HCT116 (cell line): ENCODE results near the gene SMARCB1. TPM values are rescaled to one million over a fixed set of nuclear protein-coding genes. Genes with fewer than 3 reads are reported as not detected.

Experiments
- ATAC-seq: fragments of 200-7000 bp; cut with Tn5 transposase; 2 replicates; pipeline ENCODE4 v1.9.1; 2020; ENCODE audit warnings: mild to moderate bottlenecking, moderate library complexity
- BruUV-seq: library from RNA; stranded (reverse); fragments of 400-500 nt; replicated peaks from 2 replicates; lab custom pipeline; 2021; lab: Mats Ljungman, UMichigan
- CTCF ChIA-PET: fragments of 300-600 bp; sonication (Branson Sonifier 250); formaldehyde crosslinking; loops from one replicate; lab custom pipeline; 2021; ENCODE audit warnings: antibody characterized with exemption; lab: Charles Lee
- POLR2A ChIA-PET: fragments of 300-600, 350-600 bp; sonication (Branson Sonifier 250); formaldehyde crosslinking; loops from one replicate; lab custom pipeline; 2021; ENCODE audit warnings: antibody characterized with exemption; lab: Charles Lee
- RAD21 ChIA-PET, 2 experiments: fragments of 300-600 bp; sonication (Branson Sonifier 250); formaldehyde crosslinking; loops; one replicate each; lab custom pipeline; 2023; ENCODE audit warnings: low total read pairs in 2 of 2; ENCODE audit not compliant: uncharacterized antibody in 2 of 2, unreplicated experiment in 2 of 2, low non-redundant PET in 1 of 2; lab: Charles Lee
- DNase-seq: peaks from one replicate; pipeline ENCODE4 v3.0.0-alpha.2; 2010; ENCODE audit warnings: low read depth, low spot score
- H2AFZ ChIP-seq: fragments of 200-600 bp; shearing (Covaris generic), sonication (generic); 2 replicates; pipeline ENCODE4 v1.6.1; 2017; ENCODE audit warnings: low read depth, mixed run types, mixed read lengths, antibody characterized with exemption, low read length; ENCODE audit not compliant: poor library complexity, severe bottlenecking
- H3K27ac ChIP-seq: 2 replicates; pipeline ENCODE4 v1.5.1; 2012; ENCODE audit warnings: low read depth, low read length
- H3K27me3 ChIP-seq: fragments of 200-600 bp; sonication (generic); 2 replicates; pipeline ENCODE4 v1.6.1; 2016; ENCODE audit warnings: mixed run types, low read length, mixed read lengths; ENCODE audit not compliant: insufficient read depth
- H3K36me3 ChIP-seq, 2 experiments: fragments of 200-500 bp in 1 of 2; fragments of 200-600 bp in 1 of 2; sonication (Bioruptor generic) in 1 of 2; sonication (generic) in 1 of 2; 2 replicates each; pipeline versions ENCODE4 v1.5.1 to v1.6.1; 2014 to 2016; ENCODE audit warnings: low read length in 2 of 2, inconsistent platforms in 1 of 2, mixed read lengths in 1 of 2, mixed run types in 1 of 2; ENCODE audit not compliant: insufficient read depth in 2 of 2, control insufficient read depth in 1 of 2
- H3K4me1 ChIP-seq, 2 experiments: fragments of 200-600 bp in 1 of 2; sonication (generic) in 1 of 2; 2 replicates each; pipeline versions ENCODE4 v1.5.1 to v1.6.1; 2012 to 2017; ENCODE audit warnings: low read length in 2 of 2, inconsistent platforms in 1 of 2, mild to moderate bottlenecking in 1 of 2, mixed read lengths in 1 of 2, mixed run types in 1 of 2, moderate library complexity in 1 of 2; ENCODE audit not compliant: insufficient read depth in 2 of 2, control insufficient read depth in 1 of 2
- H3K4me2 ChIP-seq: fragments of 200-600 bp; sonication (generic); 2 replicates; pipeline ENCODE4 v1.6.1; 2017; ENCODE audit warnings: mixed run types, low read length, mixed read lengths
- H3K4me3 ChIP-seq, 2 experiments: fragments of 200-600 bp in 1 of 2; sonication (generic) in 1 of 2; replicated peaks in 1 of 2; 2 replicates each; pipeline ENCODE4 v1.5.1; 2011 to 2016; ENCODE audit warnings: low read length in 2 of 2, control low read depth in 1 of 2, low read depth in 1 of 2, mild to moderate bottlenecking in 1 of 2, mixed read lengths in 1 of 2, mixed run types in 1 of 2
- H3K79me2 ChIP-seq: fragments of 200-600 bp; sonication (generic); 2 replicates; pipeline ENCODE4 v1.6.1; 2017; ENCODE audit warnings: mild to moderate bottlenecking, mixed run types, low read length, moderate library complexity, mixed read lengths; ENCODE audit not compliant: insufficient read depth
- H3K9ac ChIP-seq: fragments of 200-600 bp; sonication (generic); 2 replicates; pipeline ENCODE4 v1.6.1; 2016; ENCODE audit warnings: low read length, mixed read lengths
- H3K9me2 ChIP-seq: fragments of 200-600 bp; sonication (generic), shearing (Covaris generic); 2 replicates; pipeline ENCODE4 v1.6.1; 2017; ENCODE audit warnings: mixed run types, mild to moderate bottlenecking, moderate library complexity; ENCODE audit not compliant: insufficient read depth
- H3K9me3 ChIP-seq, 2 experiments: fragments of 200-500 bp in 1 of 2; fragments of 200-600 bp in 1 of 2; sonication (Bioruptor generic) in 1 of 2; sonication (generic) in 1 of 2; 2 replicates each; pipeline ENCODE4 v1.6.1; 2014 to 2017; ENCODE audit warnings: low read length in 2 of 2, mixed read lengths in 2 of 2, inconsistent platforms in 1 of 2, low read depth in 1 of 2, mild to moderate bottlenecking in 1 of 2, mixed run types in 1 of 2, moderate library complexity in 1 of 2; ENCODE audit not compliant: control insufficient read depth in 1 of 2, insufficient read depth in 1 of 2
- H4K20me1 ChIP-seq: fragments of 200-600 bp; sonication (generic), shearing (Covaris generic); 2 replicates; pipeline ENCODE4 v1.6.1; 2017; ENCODE audit warnings: mixed run types, mild to moderate bottlenecking, moderate library complexity; ENCODE audit not compliant: insufficient read depth
- CBX3 ChIP-seq: IDR thresholded peaks from 2 replicates; pipeline ENCODE4 v1.6.1; 2012; ENCODE audit warnings: low read depth
- CEBPB ChIP-seq: IDR thresholded peaks from 2 replicates; pipeline ENCODE4 v1.6.1; 2012; ENCODE audit warnings: low read depth
- EGR1 ChIP-seq: IDR thresholded peaks from 2 replicates; pipeline ENCODE4 v1.6.1; 2012; ENCODE audit warnings: low read depth
- ELF1 ChIP-seq: IDR thresholded peaks from 2 replicates; pipeline ENCODE4 v1.6.1; 2012; ENCODE audit warnings: low read depth, borderline replicate concordance
- EZH2 ChIP-seq: fragments of 200-600 bp; sonication (generic); IDR thresholded peaks from 2 replicates; pipeline ENCODE4 v1.6.1; 2017; ENCODE audit warnings: antibody characterized with exemption, mixed run types
- EZH2phosphoT487 ChIP-seq: fragments of 200-600 bp; IDR thresholded peaks from 2 replicates; pipeline ENCODE4 v1.6.1; 2018; ENCODE audit warnings: antibody characterized with exemption, borderline replicate concordance
- FOSL1 ChIP-seq: IDR thresholded peaks from 2 replicates; pipeline ENCODE4 v1.6.1; 2012; ENCODE audit warnings: low read depth
- JUND ChIP-seq: IDR thresholded peaks from 2 replicates; pipeline ENCODE4 v1.6.1; 2012
- POLR2A ChIP-seq: IDR thresholded peaks from 2 replicates; pipeline ENCODE4 v1.7.0; 2011; ENCODE audit warnings: borderline replicate concordance; ENCODE audit not compliant: insufficient read depth, insufficient read length; ENCODE audit errors: extremely low read depth
- POLR2AphosphoS5 ChIP-seq: IDR thresholded peaks from 2 replicates; pipeline ENCODE4 v1.6.1; 2011; ENCODE audit warnings: mild to moderate bottlenecking, low read depth, low read length, moderate library complexity
- RAD21 ChIP-seq: IDR thresholded peaks from 2 replicates; pipeline ENCODE4 v1.6.1; 2012; ENCODE audit warnings: low read depth, mild to moderate bottlenecking
- SIN3A ChIP-seq: IDR thresholded peaks from 2 replicates; pipeline ENCODE4 v1.6.1; 2012; ENCODE audit warnings: low read depth
- SP1 ChIP-seq: IDR thresholded peaks from 2 replicates; pipeline ENCODE4 v1.6.1; 2012; ENCODE audit warnings: low read depth
- TCF7L2 ChIP-seq: IDR thresholded peaks from 2 replicates; pipeline ENCODE4 v1.7.0; 2011; ENCODE audit warnings: borderline replicate concordance, inconsistent platforms; ENCODE audit not compliant: insufficient read depth, insufficient read length; ENCODE audit errors: extremely low read depth
- ZFX ChIP-seq: fragments of 450-650 bp; IDR thresholded peaks from 2 replicates; pipeline ENCODE4 v1.6.1; 2017
- ZNF274 ChIP-seq: fragments of 200-500 bp; sonication (Bioruptor generic); IDR thresholded peaks from 2 replicates; pipeline ENCODE4 v1.6.1; 2014; ENCODE audit warnings: mild to moderate bottlenecking, low read depth, low read length, inconsistent platforms
- intact Hi-C: fragments of 100-400 bp; cut with micrococcal nuclease; formaldehyde crosslinking; loops from 2 replicates; pipeline ENCODE4 v1.10.0; 2022
- total RNA-seq: library from RNA; stranded (reverse); gene quantifications from one replicate; pipeline ENCODE4 v1.2.1, GENCODE V29; 2021; ENCODE audit not compliant: unreplicated experiment
- TF ChIP-seq, protein P1 (sequence below): IDR thresholded peaks from 2 replicates; pipeline ENCODE4 v1.6.1; 2011; ENCODE audit warnings: mild to moderate bottlenecking, low read length, moderate library complexity; ENCODE audit not compliant: insufficient replicate concordance; ENCODE audit errors: extremely low read depth
- TF ChIP-seq, protein P2 (sequence below): IDR thresholded peaks from 2 replicates; pipeline ENCODE4 v1.6.1; 2012
- TF ChIP-seq, protein P3 (sequence below): IDR thresholded peaks from 2 replicates; pipeline ENCODE4 v1.6.1; 2012

The SMARCB1 gene
- total RNA-seq, 1 experiment from 2014 or later: 101 TPM

DNA sequence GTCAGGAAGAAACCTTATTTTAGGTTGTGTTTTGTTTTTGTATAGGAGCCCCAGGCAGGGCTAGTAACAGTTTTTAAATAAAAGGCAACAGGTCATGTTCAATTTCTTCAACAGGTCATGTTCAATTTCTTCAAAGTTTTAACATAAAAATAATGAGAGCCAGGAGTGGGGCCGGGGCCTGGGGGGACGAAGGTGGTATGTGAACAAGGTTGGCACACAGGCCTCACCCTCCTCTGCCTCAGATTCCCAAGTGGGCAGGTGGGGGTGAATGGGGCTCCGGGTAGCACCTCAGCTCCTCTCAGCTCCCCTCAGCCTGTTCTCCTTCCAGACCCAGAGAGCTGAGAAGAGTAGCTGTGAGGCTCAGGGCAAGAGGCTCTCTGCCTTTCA is 47.6 kb downstream of the SMARCB1 start:
- RAD21 ChIA-PET: no interaction called here
- peaks cover 5 to 7% of the 10 kb centered on the region in 2 experiments; a peak in 3 of 4 replicates for H3K36me3 ChIP-seq
- H3K9me2 ChIP-seq: no peaks in the 10 kb centered on the region
- H3K27ac ChIP-seq: no peak overlapping the region
- H3K79me2 ChIP-seq: no peaks in the 10 kb centered on the region; the same call in 1 of the 2 replicates
- POLR2A ChIA-PET: no interaction called here
- H3K27me3 ChIP-seq: no peaks in the 10 kb centered on the region
- H3K4me2 ChIP-seq: no peak overlapping the region
- DNase-seq (no peak), ATAC-seq (no peak)
- CTCF ChIA-PET: interaction anchor here (1.4 kb wide), 1 partner anchor 15 kb away, joined by 6 read pairs; no protein-coding TSS in a partner anchor
- no peak overlapping the region for H3K9ac ChIP-seq
- TF ChIP-seq, protein P1, sequence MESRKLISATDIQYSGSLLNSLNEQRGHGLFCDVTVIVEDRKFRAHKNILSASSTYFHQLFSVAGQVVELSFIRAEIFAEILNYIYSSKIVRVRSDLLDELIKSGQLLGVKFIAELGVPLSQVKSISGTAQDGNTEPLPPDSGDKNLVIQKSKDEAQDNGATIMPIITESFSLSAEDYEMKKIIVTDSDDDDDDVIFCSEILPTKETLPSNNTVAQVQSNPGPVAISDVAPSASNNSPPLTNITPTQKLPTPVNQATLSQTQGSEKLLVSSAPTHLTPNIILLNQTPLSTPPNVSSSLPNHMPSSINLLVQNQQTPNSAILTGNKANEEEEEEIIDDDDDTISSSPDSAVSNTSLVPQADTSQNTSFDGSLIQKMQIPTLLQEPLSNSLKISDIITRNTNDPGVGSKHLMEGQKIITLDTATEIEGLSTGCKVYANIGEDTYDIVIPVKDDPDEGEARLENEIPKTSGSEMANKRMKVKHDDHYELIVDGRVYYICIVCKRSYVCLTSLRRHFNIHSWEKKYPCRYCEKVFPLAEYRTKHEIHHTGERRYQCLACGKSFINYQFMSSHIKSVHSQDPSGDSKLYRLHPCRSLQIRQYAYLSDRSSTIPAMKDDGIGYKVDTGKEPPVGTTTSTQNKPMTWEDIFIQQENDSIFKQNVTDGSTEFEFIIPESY: no peak
- TF ChIP-seq ZNF274 (no peak), SP1 (no peak), CBX3 (no peak), JUND (no peak), RAD21 (no peak), ZFX (no peak), POLR2AphosphoS5 (no peak), EGR1 (no peak), EZH2 (no peak), SIN3A (no peak), ELF1 (no peak), FOSL1 (no peak), POLR2A (no peak), TCF7L2 (no peak), CEBPB (no peak), EZH2phosphoT487 (no peak)
- TF ChIP-seq, protein P2, sequence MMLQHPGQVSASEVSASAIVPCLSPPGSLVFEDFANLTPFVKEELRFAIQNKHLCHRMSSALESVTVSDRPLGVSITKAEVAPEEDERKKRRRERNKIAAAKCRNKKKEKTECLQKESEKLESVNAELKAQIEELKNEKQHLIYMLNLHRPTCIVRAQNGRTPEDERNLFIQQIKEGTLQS: no peak
- TF ChIP-seq, protein P3, sequence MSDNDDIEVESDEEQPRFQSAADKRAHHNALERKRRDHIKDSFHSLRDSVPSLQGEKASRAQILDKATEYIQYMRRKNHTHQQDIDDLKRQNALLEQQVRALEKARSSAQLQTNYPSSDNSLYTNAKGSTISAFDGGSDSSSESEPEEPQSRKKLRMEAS: no peak
- TF ChIP-seq, all 23 proteins: peak for 0
- Histone ChIP-seq H3K4me3 (no peak overlapping the region), H3K4me1 (no peaks in the 10 kb centered on the region), H3K9me3 (no peaks in the 10 kb centered on the region), H2AFZ (no peak overlapping the region), H4K20me1 (no peaks in the 10 kb centered on the region)
- BruUV-seq: no TSS peak
- intact Hi-C loops: no loop called here
